Activated T-cell treated with anti-CD3 and anti-CD28 coated beads, Interleukin-2, amount 50 U/mL, for 72 hours (primary cell): ENCODE data around the gene PNLDC1. TPM values are rescaled to one million over a fixed set of nuclear protein-coding genes. Genes with fewer than 3 reads are reported as not detected.
"Not testable (repeated sequence)": the region's sequence is repeated elsewhere in the genome, so short reads cannot be mapped to it uniquely, and the experiment has no call there.

Source experiments
- ATAC-seq, 2 donors: fragments of 150-1000 bp; cut with Tn5 transposase; replicated peaks in 1 of 2; 2 replicates each; pipeline ENCODE4 v1.10.0; 2021; ENCODE audit warnings: moderate library complexity in 2 of 2, mild to moderate bottlenecking in 1 of 2
- DNase-seq, 2 donors: peaks; one replicate each; pipeline ENCODE4 v3.0.0; 2021 to 2022; ENCODE audit warnings: mixed read lengths in 1 of 2
- H3K27ac Mint-ChIP-seq: one replicate; pipeline ENCODE4 v1.8.0; 2022; ENCODE audit warnings: mild to moderate bottlenecking, moderate library complexity, mixed read lengths
- H3K27me3 Mint-ChIP-seq: one replicate; pipeline ENCODE4 v1.8.0; 2022; ENCODE audit warnings: low read depth, mixed read lengths
- H3K36me3 Mint-ChIP-seq, 2 donors: one replicate each; pipeline ENCODE4 v1.8.0; 2022; ENCODE audit warnings: mixed read lengths in 2 of 2, mild to moderate bottlenecking in 1 of 2; ENCODE audit not compliant: insufficient read depth in 2 of 2
- H3K4me1 Mint-ChIP-seq: one replicate; pipeline ENCODE4 v1.8.0; 2022; ENCODE audit warnings: low read depth, mixed read lengths
- H3K4me3 Mint-ChIP-seq, 2 donors: one replicate each; pipeline ENCODE4 v1.8.0; 2022; ENCODE audit warnings: mild to moderate bottlenecking in 2 of 2, mixed read lengths in 2 of 2, moderate library complexity in 2 of 2
- H3K9me3 Mint-ChIP-seq, 2 donors: one replicate each; pipeline ENCODE4 v1.8.0; 2022; ENCODE audit warnings: mixed read lengths in 2 of 2
- total RNA-seq, 2 donors: library from RNA; stranded (reverse); gene quantifications; one replicate each; pipeline ENCODE4 v1.2.3, GENCODE V29; 2022

The PNLDC1 gene
- total RNA-seq, 2 donors from 2014 or later, result 0.37 to 0.62 TPM

GRCh38 chr6:159852877-159853276 lies 52.8 kb downstream of the PNLDC1 start:
- DNase-seq (no peak), ATAC-seq (no peak)
- H3K4me3 Mint-ChIP-seq, result no peak overlapping the region
- no peaks in the 10 kb centered on the region for H3K27me3 Mint-ChIP-seq
- H3K9me3 Mint-ChIP-seq, result peaks cover 2 to 9% of the 10 kb centered on the region in 2 donors
- H3K27ac Mint-ChIP-seq, result no peak overlapping the region
- no peaks in the 10 kb centered on the region for H3K4me1 Mint-ChIP-seq
- H3K36me3 Mint-ChIP-seq, result peaks cover 1 to 3% of the 10 kb centered on the region in 2 donors

GRCh38 chr6:159853754-159854153 lies 53.7 kb downstream of the PNLDC1 start:
- ATAC-seq (no peak), DNase-seq (no peak)
- Mint-ChIP-seq H3K4me1 (no peaks in the 10 kb centered on the region), H3K27me3 (no peaks in the 10 kb centered on the region), H3K36me3 (peaks cover 0 to 1% of the 10 kb centered on the region in 2 donors), H3K27ac (no peak overlapping the region), H3K9me3 (peaks cover 2 to 4% of the 10 kb centered on the region in 2 donors), H3K4me3 (no peak overlapping the region)

- no peak overlapping the region for H3K4me3 Mint-ChIP-seq
- H3K4me1 Mint-ChIP-seq, result no peaks in the 10 kb centered on the region
- ATAC-seq (no peak), DNase-seq (no peak)
- H3K36me3 Mint-ChIP-seq, result peaks cover 0 to 1% of the 10 kb centered on the region in 2 donors
- H3K27me3 Mint-ChIP-seq, result no peaks in the 10 kb centered on the region
- peak overlapping the region; percentile 29 for H3K27ac Mint-ChIP-seq
- peaks cover 2 to 4% of the 10 kb centered on the region in 2 donors for H3K9me3 Mint-ChIP-seq
Observed at GRCh38 chr6:159854959-159855358, 54.9 kb downstream of the PNLDC1 start.

GRCh38 chr6:159858259-159858658 lies 58.2 kb downstream of the PNLDC1 start:
- H3K27me3 Mint-ChIP-seq, result no peaks in the 10 kb centered on the region

GRCh38 chr6:159860482-159860881 lies 60.4 kb downstream of the PNLDC1 start:
- Mint-ChIP-seq H3K27ac (no peak overlapping the region), H3K9me3 (peaks cover 0 to 2% of the 10 kb centered on the region in 2 donors), H3K36me3 (peaks cover 0 to 1% of the 10 kb centered on the region in 2 donors), H3K4me3 (no peak overlapping the region), H3K4me1 (peaks cover 16% of the 10 kb centered on the region), H3K27me3 (no peaks in the 10 kb centered on the region)
- ATAC-seq (no peak), DNase-seq (no peak)

More at GRCh38 chr6:159858259-159858658, 58.2 kb downstream of the PNLDC1 start:
- Mint-ChIP-seq H3K36me3 (peaks cover 0 to 1% of the 10 kb centered on the region in 2 donors), H3K4me1 (peaks cover 15% of the 10 kb centered on the region), H3K9me3 (peaks cover 0 to 2% of the 10 kb centered on the region in 2 donors), H3K4me3 (no peak overlapping the region), H3K27ac (no peak overlapping the region)
- no peak for DNase-seq
- ATAC-seq, result no peak

GRCh38 chr6:159862103-159862502 lies 62.0 kb downstream of the PNLDC1 start:
- Mint-ChIP-seq H3K27ac (no peak overlapping the region), H3K4me3 (peak overlapping the region; percentile 12 to 32), H3K9me3 (peaks cover 1 to 2% of the 10 kb centered on the region in 2 donors), H3K27me3 (no peaks in the 10 kb centered on the region), H3K4me1 (peaks cover 16% of the 10 kb centered on the region), H3K36me3 (peaks cover 0 to 1% of the 10 kb centered on the region in 2 donors)
- DNase-seq, result no peak
- ATAC-seq, result no peak

GRCh38 chr6:159863341-159863740 lies 63.3 kb downstream of the PNLDC1 start:
- not testable (repeated sequence) for H3K27ac Mint-ChIP-seq, H3K27me3 Mint-ChIP-seq, H3K9me3 Mint-ChIP-seq, H3K36me3 Mint-ChIP-seq
- ATAC-seq (peak; percentile 32 to 54), DNase-seq (peak; percentile 19 to 40)
- Mint-ChIP-seq H3K4me1 (peaks cover 16% of the 10 kb centered on the region), H3K4me3 (peak overlapping the region in 1 of 2 donors; percentile 58)

GRCh38 chr6:159865226-159865920 lies 65.3 kb downstream of the PNLDC1 start:
- DNase-seq, result no peak
- Mint-ChIP-seq H3K4me3 (no peak overlapping the region), H3K36me3 (no peaks in the 10 kb centered on the region), H3K9me3 (peaks cover 0 to 1% of the 10 kb centered on the region in 2 donors), H3K27me3 (no peaks in the 10 kb centered on the region), H3K27ac (no peak overlapping the region), H3K4me1 (peaks cover 16% of the 10 kb centered on the region)
- ATAC-seq, result no peak

GRCh38 chr6:159866286-159867247 lies 66.5 kb downstream of the PNLDC1 start:
- Mint-ChIP-seq H3K9me3 (peaks cover 0 to 1% of the 10 kb centered on the region in 2 donors), H3K27me3 (no peaks in the 10 kb centered on the region), H3K4me3 (no peak overlapping the region), H3K4me1 (peaks cover 16% of the 10 kb centered on the region), H3K36me3 (no peaks in the 10 kb centered on the region), H3K27ac (no peak overlapping the region)
- DNase-seq (no peak), ATAC-seq (no peak)

Other genes with a start within 250 kb of the PNLDC1 start
- gene SOD2, start 107.0 kb upstream of the PNLDC1 start, total RNA-seq, result 10 to 100 TPM; 66.8 to 75.9 TPM
- gene WTAP, start 72.8 kb upstream of the PNLDC1 start, total RNA-seq, result 100 to 1,000 TPM; 108 to 109 TPM
- gene ACAT2, start 38.2 kb upstream of the PNLDC1 start, total RNA-seq, result 10 to 100 TPM; 44.3 to 53.1 TPM
- 100 to 1,000 TPM; 267 to 291 TPM for gene TCP1, start 10.7 kb upstream of the PNLDC1 start, total RNA-seq
- 10 to 100 TPM; 58.5 to 60.5 TPM for gene MRPL18, start 9.8 kb upstream of the PNLDC1 start, total RNA-seq
- gene MAS1, start 90.7 kb downstream of the PNLDC1 start, total RNA-seq, result not detected
- gene IGF2R, start 168.8 kb downstream of the PNLDC1 start, total RNA-seq, result 10 to 100 TPM; 68.9 to 83.6 TPM